ENCODE measurements around the gene TUBB. TPM values are rescaled to one million over a fixed set of nuclear protein-coding genes. Genes with fewer than 3 reads are reported as not detected.

TUBB gene
- total RNA-seq, 1 experiment from 2014 or later: 935 TPM

- DNase-seq (ENCODE audit: low spot score): no peak
Measured at GRCh38 chr6:30687659-30688431, 32.3 kb upstream of the TUBB start.

GRCh38 chr6:30688569-30688968, 31.6 kb upstream of the TUBB start:
- no peak for DNase-seq (ENCODE audit: low spot score)

- DNase-seq (ENCODE audit: low spot score): no peak
Measured at GRCh38 chr6:30689022-30689865, 30.9 kb upstream of the TUBB start.

GRCh38 chr6:30689985-30690384, 30.2 kb upstream of the TUBB start:
- DNase-seq (ENCODE audit: low spot score): no peak

GRCh38 chr6:30690403-30691207, 29.5 kb upstream of the TUBB start, which contains the start of gene NRM:
Gene NRM, minus strand, starts transcription at chr6:30690984. Its CDS starts 10 bp downstream, at chr6:30690974.
- peak; percentile 88 for DNase-seq (ENCODE audit: low spot score)

- DNase-seq (ENCODE audit: low spot score): peak; percentile 44
Measured at GRCh38 chr6:30691208-30691847, 28.8 kb upstream of the TUBB start.

- DNase-seq (ENCODE audit: low spot score): no peak
Measured at GRCh38 chr6:30696432-30696831, 23.7 kb upstream of the TUBB start.

- no peak for DNase-seq (ENCODE audit: low spot score)
Measured at GRCh38 chr6:30700340-30700739, 19.8 kb upstream of the TUBB start.

GRCh38 chr6:30703011-30703410, 17.1 kb upstream of the TUBB start:
- no peak for DNase-seq (ENCODE audit: low spot score)

GRCh38 chr6:30703821-30704220, 16.3 kb upstream of the TUBB start:
- DNase-seq (ENCODE audit: low spot score): no peak

- no peak for DNase-seq (ENCODE audit: low spot score)
Measured at GRCh38 chr6:30705620-30706019, 14.5 kb upstream of the TUBB start.

GRCh38 chr6:30707281-30707850, 12.8 kb upstream of the TUBB start:
- DNase-seq (ENCODE audit: low spot score): peak; percentile 42

GRCh38 chr6:30709101-30709868, 10.9 kb upstream of the TUBB start:
- DNase-seq (ENCODE audit: low spot score): no peak

GRCh38 chr6:30711758-30712380, 8.3 kb upstream of the TUBB start:
- no peak for DNase-seq (ENCODE audit: low spot score)

- DNase-seq (ENCODE audit: low spot score): no peak
Measured at GRCh38 chr6:30712441-30712945, 7.7 kb upstream of the TUBB start.

- no peak for DNase-seq (ENCODE audit: low spot score)
Measured at GRCh38 chr6:30714263-30714662, 5.9 kb upstream of the TUBB start.

GRCh38 chr6:30716879-30717128, 3.3 kb upstream of the TUBB start:
- no peak for DNase-seq (ENCODE audit: low spot score)

GRCh38 chr6:30717129-30717844, 2.9 kb upstream of the TUBB start, which contains the start of gene MDC1:
Gene MDC1, minus strand, starts transcription at chr6:30717281. Its CDS starts 2,106 bp downstream, at chr6:30715175.
- DNase-seq (ENCODE audit: low spot score): peak; percentile 99

All from HT-29 (cell line).